Endothelial cell of hepatic sinusoid (primary cell): ENCODE results near the gene HOPX.
"Not testable (repeated sequence)": the region's sequence is repeated elsewhere in the genome, so short reads cannot be mapped to it uniquely, and the experiment has no call there.

Source experiments
- in situ Hi-C: cut with HindIII; loops from 2 replicates; pipeline ENCODE4 v1.10.0; 2017; ENCODE audit warnings: low sequenced_read_pairs

Gene HOPX

GRCh38 chr4:56630876-56631666 lies 50.0 kb downstream of the HOPX start:
- in situ Hi-C loops, result no loop called here

- in situ Hi-C loops, result loop anchor here (5.0 kb wide), 1 partner anchor 76 kb away; no protein-coding TSS in a partner anchor
Observed at GRCh38 chr4:56628592-56628991, 52.5 kb downstream of the HOPX start.

GRCh38 chr4:56627985-56628384 lies 53.1 kb downstream of the HOPX start:
- in situ Hi-C loops, result loop anchor here (5.0 kb wide), 1 partner anchor 76 kb away; no protein-coding TSS in a partner anchor

- in situ Hi-C loops, result loop anchor here (5.0 kb wide), 1 partner anchor 75 kb away; no protein-coding TSS in a partner anchor
Observed at GRCh38 chr4:56627375-56627774, 53.7 kb downstream of the HOPX start.

- in situ Hi-C loops, result loop anchor here (5.0 kb wide), 1 partner anchor 75 kb away; no protein-coding TSS in a partner anchor
Observed at GRCh38 chr4:56626963-56627362, 54.1 kb downstream of the HOPX start.

GRCh38 chr4:56626420-56626819 lies 54.7 kb downstream of the HOPX start:
- in situ Hi-C loops, result loop anchor here (5.0 kb wide), 1 partner anchor 74 kb away; no protein-coding TSS in a partner anchor

GRCh38 chr4:56622176-56622575 lies 58.9 kb downstream of the HOPX start:
- in situ Hi-C loops, result no loop called here

GRCh38 chr4:56619816-56620215 lies 61.3 kb downstream of the HOPX start:
- in situ Hi-C loops, result no loop called here

- in situ Hi-C loops, result no loop called here
Observed at GRCh38 chr4:56619160-56619559, 61.9 kb downstream of the HOPX start.

- in situ Hi-C loops, result no loop called here
Observed at GRCh38 chr4:56618734-56619133, 62.4 kb downstream of the HOPX start.

- in situ Hi-C loops, result no loop called here
Observed at GRCh38 chr4:56613101-56613862, 67.8 kb downstream of the HOPX start.

GRCh38 chr4:56612282-56612681 lies 68.8 kb downstream of the HOPX start:
- in situ Hi-C loops, result no loop called here

- in situ Hi-C loops, result no loop called here
Observed at GRCh38 chr4:56611501-56611900, 69.6 kb downstream of the HOPX start.

GRCh38 chr4:56610170-56610569 lies 70.9 kb downstream of the HOPX start:
- in situ Hi-C loops, result not testable (repeated sequence)

- in situ Hi-C loops, result no loop called here
Observed at GRCh38 chr4:56607926-56608325, 73.2 kb downstream of the HOPX start.

GRCh38 chr4:56606385-56606784 lies 74.7 kb downstream of the HOPX start:
- in situ Hi-C loops, result no loop called here

- in situ Hi-C loops, result not testable (repeated sequence)
Observed at GRCh38 chr4:56605464-56605863, 75.6 kb downstream of the HOPX start.

- in situ Hi-C loops, result no loop called here
Observed at GRCh38 chr4:56603297-56603696, 77.8 kb downstream of the HOPX start.
